HG03135 (cell line): ENCODE results near the gene KRTAP1-3.
"Not testable (repeated sequence)": the region's sequence is repeated elsewhere in the genome, so short reads cannot be mapped to it uniquely, and the experiment has no call there.

Source experiments
- ATAC-seq: cut with Tn5 transposase; IDR thresholded peaks from one replicate; pipeline ENCODE4 v1.9.1; 2021; ENCODE audit warnings: mild to moderate bottlenecking, moderate library complexity; ENCODE audit not compliant: unreplicated experiment

The KRTAP1-3 gene

GRCh38 chr17:41012326-41013120, 22.2 kb downstream of the KRTAP1-3 start:
- ATAC-seq = no peak

DNA sequence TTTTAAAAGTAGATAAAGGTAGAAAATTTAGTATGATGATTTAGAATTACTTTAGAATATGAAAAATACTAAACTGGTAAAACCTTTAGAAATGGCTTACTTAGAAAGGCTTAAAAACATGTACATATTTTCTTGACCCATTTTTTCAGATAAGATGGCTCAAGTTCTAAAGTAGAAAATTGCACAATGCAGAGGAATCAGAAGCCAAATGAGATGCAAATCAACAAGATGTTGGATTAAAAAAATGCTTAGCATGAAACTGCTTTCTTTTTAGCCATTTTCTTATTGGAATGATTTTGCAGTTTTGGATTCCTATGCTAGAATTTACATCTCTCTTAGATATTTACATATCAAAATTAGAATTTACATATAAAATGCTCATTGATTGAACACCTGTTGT, 24.2 kb downstream of the KRTAP1-3 start:
- ATAC-seq = no peak

- ATAC-seq = no peak
These were observed 24.7 kb downstream of the KRTAP1-3 start for GRCh38 chr17:41009936-41010335.

GRCh38 chr17:41009301-41009760, 25.3 kb downstream of the KRTAP1-3 start:
- no peak for ATAC-seq

DNA sequence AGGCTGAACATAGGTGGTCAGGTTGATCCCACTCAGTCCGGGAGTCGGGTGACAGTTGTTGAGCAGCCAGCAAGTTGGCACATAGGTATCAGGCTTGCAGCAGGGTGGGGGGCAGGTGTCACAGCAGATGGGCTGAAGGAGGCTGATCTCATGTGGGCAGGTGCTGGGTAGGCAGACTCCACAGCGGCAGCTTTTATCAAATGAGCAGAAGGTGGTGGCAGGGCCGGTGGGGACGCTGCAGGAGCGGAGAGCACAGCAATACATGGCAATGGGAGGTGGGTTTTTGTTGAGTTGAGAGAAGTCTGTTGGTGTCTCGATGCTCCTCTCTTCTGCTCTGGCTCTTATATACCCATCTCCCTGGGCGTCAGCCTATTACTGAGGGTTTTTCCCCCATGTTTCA, 25.9 kb downstream of the KRTAP1-3 start, which contains the start of gene KRTAP3-1:
Gene KRTAP3-1, minus strand, starts transcription at position 318 of the 400 bp plus-strand sequence. Its CDS starts 54 bp downstream, at position 264.
- no peak for ATAC-seq

DNA sequence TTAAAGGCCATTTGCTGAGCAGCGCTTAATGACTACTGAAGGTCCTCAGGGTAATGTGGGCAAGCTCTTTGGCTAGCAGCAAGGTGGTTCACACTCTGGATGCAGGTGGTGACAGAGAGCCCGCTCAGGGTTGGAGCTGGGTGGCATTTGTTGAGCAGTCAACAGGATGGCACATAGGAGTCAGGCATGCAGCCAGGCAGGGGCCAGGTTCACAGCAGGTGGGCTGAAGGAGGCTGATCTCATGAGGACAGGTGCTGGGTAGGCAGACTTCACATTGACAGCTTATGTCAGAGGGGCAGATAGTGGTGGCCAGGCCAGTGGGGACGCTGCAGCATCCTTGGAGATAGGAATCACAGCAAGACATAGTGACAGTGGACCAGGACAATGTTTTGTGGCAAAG, 30.3 kb downstream of the KRTAP1-3 start:
- no peak for ATAC-seq

- ATAC-seq = no peak
These were observed 30.7 kb downstream of the KRTAP1-3 start for GRCh38 chr17:41003926-41004325.

GRCh38 chr17:41002814-41003213, 31.9 kb downstream of the KRTAP1-3 start:
- ATAC-seq = no peak

GRCh38 chr17:41001795-41002194, 32.9 kb downstream of the KRTAP1-3 start:
- ATAC-seq = no peak

- not testable (repeated sequence) for ATAC-seq
These were observed 35.1 kb downstream of the KRTAP1-3 start, which contains the start of gene KRTAP3-2 for GRCh38 chr17:40999563-40999962. KRTAP3-2 (minus strand) TSS chr17:40999906; CDS start chr17:40999853, 53 bp downstream.

GRCh38 chr17:40997361-40997760, 37.3 kb downstream of the KRTAP1-3 start:
- no peak for ATAC-seq

DNA sequence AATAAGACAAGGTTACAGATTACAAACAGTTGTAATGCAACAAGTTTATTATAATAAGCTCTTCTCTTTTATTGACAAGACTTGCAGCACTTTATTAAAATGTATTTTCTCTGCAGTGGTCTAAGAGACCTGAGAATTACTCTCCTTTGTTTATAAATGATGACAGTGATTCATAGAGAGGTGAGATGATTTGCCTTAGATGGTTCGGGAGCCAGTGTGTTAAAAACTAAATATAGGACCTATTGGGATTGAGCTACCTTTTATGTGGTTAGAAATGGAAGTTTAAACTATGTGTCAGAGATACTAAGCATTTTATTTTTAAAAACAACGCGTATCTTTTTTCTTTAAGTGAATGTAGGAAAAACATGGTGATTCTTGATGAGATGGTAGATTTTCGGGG, 37.8 kb downstream of the KRTAP1-3 start:
- no peak for ATAC-seq

DNA sequence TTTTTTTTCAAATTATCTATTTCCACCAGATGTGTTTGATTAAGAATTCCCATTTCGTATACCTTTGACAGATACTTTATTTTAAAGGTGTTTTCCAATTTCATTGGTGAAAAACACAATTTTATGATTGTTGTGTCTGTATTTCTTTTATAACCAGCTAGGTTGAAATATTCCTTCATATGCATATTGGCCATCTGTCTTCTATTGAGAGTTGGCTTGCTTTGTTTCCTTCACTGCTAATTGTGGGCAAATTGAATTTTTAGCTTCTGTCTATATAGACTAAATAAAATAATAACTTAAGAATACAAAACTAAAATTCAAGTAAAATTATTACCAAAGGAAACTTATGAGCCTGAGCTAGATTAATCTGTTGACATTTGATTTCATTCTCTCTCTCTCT, 39.6 kb downstream of the KRTAP1-3 start:
- no peak for ATAC-seq

DNA sequence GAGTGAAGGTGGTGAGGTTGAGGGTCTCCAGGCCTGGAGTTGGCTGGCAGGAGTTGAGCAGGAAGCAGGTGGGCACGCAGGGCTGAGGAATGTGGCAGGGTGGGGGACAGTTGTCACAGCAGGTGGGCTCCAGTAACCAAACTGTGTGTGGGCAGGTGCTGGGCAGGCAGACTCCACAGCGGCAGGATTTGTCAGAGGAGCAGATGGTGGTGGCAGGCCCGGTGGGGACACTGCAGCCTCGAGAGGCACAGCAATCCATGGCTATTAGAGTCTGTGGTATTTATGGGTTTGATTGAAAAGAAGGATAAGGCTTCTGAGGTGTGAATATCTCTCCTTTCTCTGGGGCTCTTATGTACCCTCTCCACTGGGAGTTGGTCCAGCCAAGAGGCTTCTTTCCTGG, 40.8 kb downstream of the KRTAP1-3 start, which contains the start of gene KRTAP3-3:
Gene KRTAP3-3, minus strand, starts transcription at position 326 of the 400 bp plus-strand sequence. Its CDS starts 67 bp downstream, at position 259.
- no peak for ATAC-seq

GRCh38 chr17:40993084-40993483, 41.6 kb downstream of the KRTAP1-3 start:
- no peak for ATAC-seq

GRCh38 chr17:40992666-40993065, 42.0 kb downstream of the KRTAP1-3 start:
- no peak for ATAC-seq

DNA sequence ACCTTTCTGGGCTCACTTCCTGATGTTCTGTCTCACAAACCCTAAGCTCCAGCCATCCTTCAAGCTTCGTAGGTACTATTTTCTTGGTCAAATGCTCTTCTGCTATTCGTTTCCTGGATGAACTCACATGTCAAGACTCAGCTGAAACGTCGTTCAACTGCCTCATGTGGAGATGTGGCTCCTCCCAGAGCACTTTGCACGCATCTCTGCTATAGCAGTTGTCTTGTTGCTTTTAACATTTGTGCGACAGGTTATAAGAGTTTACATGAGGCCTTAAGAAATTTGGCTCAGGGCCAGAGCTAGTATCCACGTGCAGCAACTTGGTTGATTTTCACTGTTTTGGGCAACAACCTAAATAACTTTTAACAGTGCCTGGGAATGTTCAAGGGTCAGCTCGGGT, 47.8 kb downstream of the KRTAP1-3 start:
- no peak for ATAC-seq

DNA sequence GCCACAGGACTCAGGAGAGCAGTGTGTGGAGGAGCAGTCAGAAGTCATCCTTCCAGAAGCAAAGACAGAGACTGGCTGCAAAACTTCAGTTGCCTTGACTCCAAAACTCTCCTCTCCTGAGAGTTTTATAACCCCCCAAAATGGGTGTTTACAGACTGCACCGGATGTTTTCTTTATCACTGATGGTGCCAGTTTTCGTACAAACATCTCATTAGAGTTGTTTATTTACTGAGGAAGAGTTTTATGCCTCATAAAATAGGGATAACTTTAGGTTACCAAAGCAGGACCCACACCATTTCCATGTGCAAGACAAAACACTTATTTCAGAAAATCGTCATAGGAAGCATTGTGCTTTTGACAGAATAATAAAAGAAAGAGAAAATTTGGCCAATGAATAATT, 50.4 kb downstream of the KRTAP1-3 start, which contains the start of gene KRT40:
Gene KRT40, minus strand, starts transcription at position 101 of the 400 bp plus-strand sequence. Its CDS starts 53 bp downstream, at position 48.
- no peak for ATAC-seq
